ENCODE data around the gene GALK2.
A peak's percentile ranks its signal among the peaks of the same experiment; 100 is the strongest.

Gene GALK2

GRCh38 chr15:49169880-49170597, at the start of gene GALK2:
Gene GALK2 (plus strand): TSS chr15:49170247. CDS start chr15:49170323, 76 bp downstream.
- DNase-seq, result peak; percentile 88

GRCh38 chr15:49120832-49121231, 49.2 kb upstream of the GALK2 start:
- no peak for DNase-seq

GRCh38 chr15:49121901-49122300, 48.1 kb upstream of the GALK2 start:
- no peak for DNase-seq

GRCh38 chr15:49122541-49123062, 47.4 kb upstream of the GALK2 start:
- DNase-seq, result no peak

DNA sequence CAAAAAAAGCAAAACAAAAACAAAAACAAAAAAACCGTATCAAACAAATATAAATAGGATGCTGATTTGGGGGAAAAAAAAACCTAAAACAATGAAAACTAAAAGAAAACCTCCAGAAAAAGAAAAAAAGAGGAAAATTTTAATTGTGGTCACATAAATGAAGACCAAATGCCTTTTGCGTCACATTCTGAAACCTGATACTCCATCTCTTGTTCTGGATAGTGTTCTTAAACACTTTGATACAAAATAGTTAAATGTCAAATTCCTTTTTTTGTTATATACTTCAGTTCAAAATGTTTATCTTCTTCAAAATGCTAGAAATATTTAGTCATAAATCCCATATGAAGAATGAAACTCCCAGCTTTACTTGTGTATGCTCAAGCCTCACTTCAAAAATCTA, 45.7 kb upstream of the GALK2 start:
- no peak for DNase-seq

DNA sequence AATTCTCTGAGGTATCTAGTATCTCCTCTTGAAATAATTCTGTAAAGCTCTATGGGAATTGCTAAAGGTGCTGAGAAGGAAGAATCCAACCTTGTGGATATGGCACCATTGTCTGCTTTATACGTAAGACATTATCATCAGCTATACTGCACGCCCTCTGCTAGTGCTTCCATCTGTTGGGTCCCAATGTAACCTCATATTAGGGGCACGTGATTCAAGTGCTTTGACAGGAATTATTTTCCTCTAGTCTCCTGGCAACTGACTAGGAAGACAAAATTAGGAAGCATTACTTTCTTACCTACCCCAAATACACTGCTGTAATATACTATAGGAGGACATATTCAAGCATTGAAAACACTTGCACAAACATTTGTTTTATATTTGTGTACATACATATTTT, 38.6 kb upstream of the GALK2 start:
- no peak for DNase-seq

GRCh38 chr15:49134683-49135341, 35.2 kb upstream of the GALK2 start:
- DNase-seq, result no peak

GRCh38 chr15:49135342-49135857, 34.6 kb upstream of the GALK2 start:
- no peak for DNase-seq

DNA sequence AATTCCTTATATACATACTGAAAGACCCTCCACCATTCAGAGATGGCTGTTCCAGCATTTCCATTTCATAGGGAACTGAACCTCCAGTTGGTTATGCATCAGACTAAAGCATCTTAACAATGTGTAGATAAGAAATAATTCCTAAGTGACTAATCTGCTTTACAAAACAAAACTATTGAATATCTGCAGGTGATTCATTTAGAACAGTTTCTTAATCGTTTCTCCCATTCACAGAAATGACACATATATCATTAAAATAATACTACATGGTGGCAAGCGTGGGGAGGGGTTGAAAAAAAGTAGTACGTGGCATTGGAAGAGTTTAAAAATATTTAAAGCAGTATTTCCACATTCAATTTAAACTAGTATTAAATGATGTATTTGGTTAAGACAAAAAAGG, 34.1 kb upstream of the GALK2 start:
- DNase-seq, result no peak

DNA sequence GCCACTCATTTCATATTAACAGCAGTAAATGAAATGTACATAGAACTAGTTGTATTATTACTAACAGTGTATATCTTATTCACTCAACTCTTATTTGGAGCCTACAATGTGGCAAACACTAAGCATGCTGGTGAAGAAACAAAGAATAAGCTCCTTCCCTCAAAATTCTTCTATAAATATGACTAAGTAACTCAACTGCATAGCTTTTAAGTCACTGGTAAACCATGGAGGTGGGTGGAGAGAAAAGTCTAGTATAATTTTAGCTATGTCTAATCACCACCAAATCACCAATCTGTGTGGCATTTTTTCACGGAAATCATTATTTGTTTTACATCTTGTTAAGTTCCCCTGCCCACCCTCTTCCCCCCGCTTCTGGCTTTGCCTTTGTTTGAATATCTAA, 32.2 kb upstream of the GALK2 start:
- no peak for DNase-seq

DNA sequence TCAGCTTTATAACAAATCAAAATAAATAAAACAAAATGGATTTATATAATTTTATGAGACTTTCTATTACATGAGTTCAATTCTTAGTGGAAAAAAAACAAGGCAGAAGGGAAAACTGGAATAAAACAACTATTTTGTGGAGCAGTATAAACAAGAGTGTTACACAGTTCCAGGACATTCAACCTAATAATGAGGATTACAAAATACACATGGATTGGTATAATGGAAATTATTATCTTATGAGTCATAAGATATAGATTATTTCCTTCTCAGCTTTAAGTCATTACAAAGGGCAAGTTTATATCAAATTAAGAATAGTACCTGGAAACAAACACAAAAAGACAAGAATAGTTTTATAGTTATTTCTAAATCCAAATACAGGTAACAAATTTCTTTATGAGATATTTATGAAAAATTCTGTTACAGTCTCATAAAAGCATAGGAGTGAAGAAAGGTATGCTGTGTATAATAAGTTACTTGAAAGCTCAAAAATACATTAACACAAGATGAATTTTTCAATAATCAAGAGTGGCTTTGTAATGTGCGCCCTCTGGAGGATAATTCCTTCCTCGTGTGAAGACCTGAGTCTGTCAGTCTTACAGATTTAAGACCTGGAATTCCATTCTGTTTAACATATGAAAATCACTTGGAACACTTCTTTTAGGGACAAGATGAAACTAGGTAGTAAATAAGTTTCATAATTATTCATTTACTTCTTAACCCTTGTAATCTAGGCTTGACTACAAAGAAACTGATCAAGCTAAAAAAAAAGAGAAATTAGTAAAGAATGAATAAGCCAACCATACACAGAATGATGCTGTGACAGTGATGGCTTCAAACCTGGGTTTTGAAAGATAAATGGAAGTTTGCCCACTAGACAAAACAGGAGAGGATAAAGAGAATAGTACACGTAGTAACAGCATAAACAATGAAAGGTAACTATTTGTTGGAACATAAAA, 24.1 kb upstream of the GALK2 start:
- DNase-seq, result no peak

GRCh38 chr15:49148298-49148697, 21.7 kb upstream of the GALK2 start:
- no peak for DNase-seq

DNA sequence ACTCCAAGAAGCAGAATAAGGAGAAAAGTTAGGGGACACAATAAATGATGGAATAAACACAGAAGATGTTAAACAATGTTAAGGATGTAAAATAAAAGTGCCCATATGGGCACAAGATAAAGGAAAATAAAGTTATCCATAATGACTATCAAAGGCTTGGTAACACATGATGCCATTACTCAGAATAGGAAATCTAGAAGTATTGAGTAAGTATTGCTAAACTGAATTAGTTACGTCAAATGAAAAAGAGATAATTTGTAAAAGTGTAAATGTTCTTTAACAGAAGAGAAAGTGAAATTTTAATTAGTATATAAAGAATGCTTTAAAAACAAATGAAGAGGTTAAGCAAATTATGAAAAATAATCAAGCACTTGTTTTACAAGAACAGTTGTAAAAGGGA, 21.3 kb upstream of the GALK2 start:
- DNase-seq, result no peak

- no peak for DNase-seq
Measured at GRCh38 chr15:49151831-49152230, 18.2 kb upstream of the GALK2 start.

DNA sequence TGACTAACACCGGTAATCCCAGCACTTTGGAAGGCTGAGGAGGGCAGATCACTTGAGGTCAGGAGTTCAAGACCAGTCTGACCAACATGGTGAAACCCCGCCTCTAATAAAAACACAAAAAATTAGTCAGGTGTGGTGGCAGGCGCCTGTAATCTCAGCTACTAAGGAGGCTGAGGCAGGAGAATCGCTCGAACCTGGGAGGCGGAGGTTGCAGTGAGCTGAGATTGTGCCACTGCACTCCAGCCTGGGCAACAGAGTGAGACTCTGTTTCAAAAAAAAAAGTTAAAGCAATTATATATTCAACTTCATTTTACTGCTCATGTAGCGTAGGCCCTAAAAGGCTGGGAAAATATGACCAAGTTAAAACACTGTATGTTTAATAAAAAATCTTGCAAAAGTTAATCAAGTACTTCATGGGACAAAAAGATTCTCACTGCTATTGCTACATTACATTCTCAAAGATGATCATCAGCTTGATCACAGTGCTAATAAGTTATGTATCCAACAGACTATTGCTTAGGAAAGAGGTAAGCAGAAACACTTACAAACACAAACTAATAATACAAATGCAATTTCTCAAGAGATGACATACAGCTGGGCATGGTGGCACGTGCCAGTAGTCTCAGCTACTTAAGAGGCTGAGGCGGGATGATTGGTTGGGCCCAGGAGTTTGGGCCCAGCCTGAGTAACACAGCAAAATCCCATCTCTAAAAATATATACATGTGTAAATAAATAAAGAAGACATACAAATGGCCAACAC, 17.3 kb upstream of the GALK2 start:
- no peak for DNase-seq

DNA sequence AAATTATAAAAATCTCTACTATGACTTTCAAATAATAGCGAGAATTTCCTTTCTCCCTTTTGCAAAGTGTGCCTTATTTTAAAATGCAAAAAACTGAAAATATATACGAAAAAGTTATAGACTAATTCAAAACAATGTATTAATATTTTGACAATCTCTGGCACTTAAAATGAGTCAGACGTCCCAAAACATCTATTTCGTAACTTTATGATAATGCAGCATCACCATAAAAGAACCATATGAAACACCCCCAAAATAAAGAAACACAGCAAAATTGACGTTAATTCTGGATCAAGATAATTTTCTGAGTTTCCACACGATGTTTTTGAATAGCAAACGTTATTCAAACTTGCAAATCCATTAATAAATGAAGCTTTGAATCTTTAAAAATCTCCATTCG, 15.7 kb upstream of the GALK2 start:
- no peak for DNase-seq

DNA sequence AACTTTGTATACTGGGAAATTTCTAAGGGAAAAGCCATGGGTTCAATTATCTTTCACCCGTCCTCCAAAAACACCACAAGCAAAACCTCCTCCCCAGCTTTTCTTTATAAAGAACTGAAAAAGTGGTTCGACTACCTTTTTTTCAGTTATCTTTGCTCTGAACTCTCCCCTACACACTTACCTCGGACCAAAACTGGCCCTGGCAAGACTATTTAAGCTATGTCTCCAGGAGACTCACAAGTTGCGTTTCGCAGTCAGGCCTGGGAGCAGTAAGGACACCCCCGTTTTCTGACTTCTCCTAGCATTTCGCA, 15.3 kb upstream of the GALK2 start:
- DNase-seq, result no peak

DNA sequence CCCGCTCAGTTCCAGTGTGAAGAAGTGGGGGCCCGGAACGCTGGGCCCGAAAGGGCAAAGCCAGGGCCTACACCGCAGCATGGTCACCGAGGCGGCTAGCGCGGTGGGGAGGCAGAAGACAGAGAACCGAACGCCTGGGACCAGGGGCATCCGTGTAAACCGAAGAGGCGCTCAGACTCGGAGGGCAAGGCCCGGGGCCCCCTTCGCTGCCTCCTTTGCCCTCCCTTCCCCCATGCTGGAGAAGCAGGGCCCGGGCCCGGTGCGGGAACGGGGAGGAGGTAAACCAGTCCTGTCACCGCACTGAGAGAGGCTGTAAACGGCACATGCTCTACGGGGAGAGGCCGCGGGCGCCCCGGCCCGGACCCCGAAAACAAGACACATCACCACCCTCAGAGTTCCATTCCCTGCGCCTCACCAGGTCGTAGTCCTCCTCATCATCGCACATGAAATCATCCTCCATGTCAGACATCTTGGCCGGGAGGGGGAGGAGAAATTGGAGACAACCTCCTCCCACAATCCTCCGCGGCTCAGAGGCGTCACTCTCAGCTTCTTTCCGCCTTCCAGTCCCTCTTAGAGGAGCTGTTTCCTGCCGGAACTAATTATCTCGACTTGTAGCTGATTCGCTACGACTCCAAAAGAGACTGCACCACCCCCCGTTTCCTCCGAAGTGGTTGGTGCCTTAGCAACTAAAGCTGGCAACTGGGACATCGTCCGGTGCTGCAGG, 14.8 kb upstream of the GALK2 start, which contains the start of gene COPS2:
COPS2 (minus strand) TSS at position 490 of the 724 bp plus-strand sequence; CDS start at position 469, 21 bp downstream.
- peak; percentile 95 for DNase-seq

DNA sequence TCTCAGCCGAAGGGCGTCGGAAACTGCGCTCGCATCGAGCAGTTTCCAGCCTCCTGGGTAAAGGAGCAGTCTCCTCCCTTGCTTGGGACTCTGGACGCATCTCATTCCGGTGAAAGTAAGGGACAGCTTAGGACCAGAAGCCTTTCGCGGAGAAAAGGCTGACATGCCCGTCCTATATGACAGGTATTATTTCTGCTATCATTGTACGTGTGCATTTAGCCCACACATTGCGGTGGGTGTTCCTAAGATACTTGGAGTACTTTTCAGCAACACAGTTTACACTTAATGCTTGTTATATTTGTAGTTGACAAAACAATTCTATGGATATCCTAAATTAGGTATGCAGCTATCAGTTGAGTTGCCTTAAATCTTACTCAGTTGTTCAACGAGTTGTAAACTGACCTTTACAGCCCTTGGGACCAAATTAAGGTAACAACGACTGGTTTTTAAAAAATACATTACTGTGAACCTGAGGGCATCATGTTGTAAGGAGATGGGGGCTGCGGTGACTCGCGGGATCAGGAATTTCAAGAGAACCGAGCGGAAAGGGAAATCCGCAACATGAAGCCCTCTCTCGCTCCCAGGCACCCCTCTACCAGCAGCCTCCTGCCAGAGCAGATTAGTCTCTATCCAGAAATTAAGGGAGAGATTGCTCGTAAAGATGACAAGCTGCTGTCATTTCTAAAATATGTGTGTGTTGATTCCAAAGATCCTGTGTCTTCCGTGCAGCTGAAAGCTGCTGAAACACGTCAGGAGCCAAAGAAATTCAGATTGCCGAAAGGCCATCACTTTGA, 14.0 kb upstream of the GALK2 start:
- no peak for DNase-seq

DNA sequence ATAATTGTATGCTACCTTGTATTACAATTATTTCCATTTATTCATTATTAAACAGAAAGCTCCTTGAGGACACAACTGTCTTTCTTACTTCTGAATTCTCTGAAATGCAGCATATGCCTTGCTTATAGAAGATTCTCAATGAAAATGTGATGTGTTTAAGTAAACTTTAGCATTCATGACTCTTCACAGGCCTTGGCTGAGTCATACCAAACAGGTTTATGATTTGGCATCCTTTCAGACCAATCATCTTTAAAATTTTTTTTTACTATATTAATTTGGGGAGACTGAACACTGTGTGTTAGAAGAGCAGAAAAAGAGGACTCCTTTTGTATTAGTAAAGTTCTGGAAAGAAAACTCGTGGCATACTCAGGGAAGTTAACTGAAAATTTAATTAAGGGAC, 6.4 kb upstream of the GALK2 start:
- DNase-seq, result no peak

- no peak for DNase-seq
Measured at GRCh38 chr15:49164865-49165264, 5.2 kb upstream of the GALK2 start.
